HepG2 (cell line): ENCODE data around the gene FAM221B. TPM values are rescaled to one million over a fixed set of nuclear protein-coding genes. Genes with fewer than 3 reads are reported as not detected.

Experiments
- ATAC-seq: fragments of 200-7000 bp; cut with Tn5 transposase; 3 replicates; pipeline ENCODE4 v1.9.1; 2020; ENCODE audit warnings: mild to moderate bottlenecking, moderate library complexity
- BruUV-seq: library from RNA; stranded (reverse); fragments of 400-500 nt; replicated peaks from 2 replicates; lab custom pipeline; 2021; lab: Mats Ljungman, UMichigan
- CTCF ChIA-PET: fragments of 300-600 bp; formaldehyde crosslinking; extraction: SDS; loops from one replicate; lab custom pipeline; 2021; ENCODE audit warnings: low total read pairs, inconsistent platforms, low intra/inter-chr PET ratio; lab: Yijun Ruan, JAX
- POLR2A ChIA-PET: fragments of 350-600 bp; sonication (Branson Sonifier 250); formaldehyde crosslinking; loops from one replicate; lab custom pipeline; 2020; ENCODE audit warnings: antibody characterized with exemption, inconsistent platforms; lab: Yijun Ruan, JAX
- DNase-seq: peaks from one replicate; pipeline ENCODE4 v3.0.0-alpha.2; 2015; ENCODE audit warnings: low spot score
- FAIRE-seq: peaks from 3 replicates; lab custom pipeline; 2011; peaks lifted over from hg19 to GRCh38; lab: Jason Lieb, UNC
- H2AFZ ChIP-seq: one replicate; pipeline ENCODE4 v1.6.1; 2011; ENCODE audit warnings: low read length, inconsistent platforms
- H3K27ac ChIP-seq: fragments of 300-600 bp; 3 replicates; pipeline ENCODE4 v1.8.0; 2011; ENCODE audit warnings: mixed run types, mild to moderate bottlenecking, mixed read lengths, low read length, inconsistent platforms; ENCODE audit not compliant: insufficient read depth; ENCODE audit errors: extremely low read length
- H3K27me3 ChIP-seq, 2 experiments: fragments of 200-600 bp in 1 of 2; 2 replicates in 1 of 2; 3 replicates in 1 of 2; pipeline versions ENCODE4 v1.6.0 to v1.8.0; 2011; ENCODE audit warnings: low read length in 2 of 2, mild to moderate bottlenecking in 2 of 2, moderate library complexity in 2 of 2, inconsistent platforms in 1 of 2; ENCODE audit not compliant: insufficient read depth in 2 of 2, control insufficient read depth in 1 of 2
- H3K36me3 ChIP-seq, 2 experiments: fragments of 200-600 bp in 1 of 2; replicated peaks in 1 of 2; 2 replicates in 1 of 2; 3 replicates in 1 of 2; pipeline versions ENCODE4 v1.5.1 to v1.8.0; 2011; ENCODE audit warnings: low read length in 2 of 2, inconsistent platforms in 1 of 2; ENCODE audit not compliant: insufficient read depth in 2 of 2, control insufficient read depth in 1 of 2
- H3K4me1 ChIP-seq: 2 replicates; pipeline ENCODE4 v1.5.1; 2012; ENCODE audit warnings: low read length, inconsistent platforms; ENCODE audit not compliant: insufficient read depth
- H3K4me2 ChIP-seq: 2 replicates; pipeline ENCODE4 v1.6.0; 2011; ENCODE audit warnings: low read depth, low read length, inconsistent platforms
- H3K4me3 ChIP-seq, 3 experiments: fragments of 200-600 bp in 1 of 3; sonication (generic), shearing (Covaris generic) in 1 of 3; replicated peaks in 1 of 3; 2 replicates each; pipeline ENCODE4 v1.5.1; 2011 to 2016; ENCODE audit warnings: low read length in 3 of 3, inconsistent platforms in 2 of 3, low read depth in 2 of 3, mild to moderate bottlenecking in 2 of 3, control low read depth in 1 of 3, mixed read lengths in 1 of 3; ENCODE audit not compliant: insufficient read depth in 1 of 3
- H3K79me2 ChIP-seq: one replicate; pipeline ENCODE4 v1.6.1; 2011; ENCODE audit warnings: low read length, inconsistent platforms; ENCODE audit not compliant: insufficient read depth
- H3K9ac ChIP-seq: 2 replicates; pipeline ENCODE4 v1.6.0; 2011; ENCODE audit warnings: mild to moderate bottlenecking, low read depth, low read length, inconsistent platforms; ENCODE audit not compliant: insufficient read depth
- H3K9me3 ChIP-seq: 2 replicates; pipeline ENCODE4 v1.5.1; 2012; ENCODE audit warnings: mild to moderate bottlenecking, low read length
- H4K20me1 ChIP-seq: 2 replicates; pipeline ENCODE4 v1.6.0; 2011; ENCODE audit warnings: inconsistent platforms, mild to moderate bottlenecking, low read length, moderate library complexity; ENCODE audit not compliant: insufficient read depth
- HCFC1 ChIP-seq: fragments of 150-350 bp; IDR thresholded peaks from 2 replicates; pipeline ENCODE4 v1.6.1; 2014; ENCODE audit warnings: low read depth, low read length
- ZMYM3 ChIP-seq: sonication (generic); formaldehyde crosslinking; IDR thresholded peaks from 2 replicates; pipeline ENCODE4 v1.5.1; 2020; ENCODE audit warnings: mild to moderate bottlenecking, missing genetic modification reagents
- WGBS: methylation state at CpG from one replicate; pipeline ENCODE4 v1.1.6; 2017; ENCODE audit warnings: low lambda C conversion rate; 5-methylcytosine and 5-hydroxymethylcytosine counted together
- in situ Hi-C: cut with HindIII; loops from 2 replicates; pipeline ENCODE4 v1.10.0; 2017; ENCODE audit warnings: low pct_unique_long_range_greater_than_20kb; ENCODE audit not compliant: extremely low pct_ligation_motif_present
- intact Hi-C: fragments of 100-400 bp; cut with micrococcal nuclease; formaldehyde crosslinking; loops from one replicate; pipeline ENCODE4 v1.10.0; 2022; ENCODE audit not compliant: unreplicated experiment
- polyA plus RNA-seq, 8 experiments: library from polyadenylated mRNA; depleted of rRNA in 3 of 8; stranded (reverse) in 7 of 8; unstranded in 1 of 8; fragments of >200 nt; fragmentation: Illumina TruSeq in 4 of 8; extraction: Trizol in 4 of 8; gene quantifications; 2 replicates each; pipeline versions ENCODE4 v1.2.1 to v1.2.3, GENCODE V29; 2011 to 2016; ENCODE audit warnings: low read depth in 4 of 8, missing spikeins in 1 of 8, mixed read lengths in 1 of 8; ENCODE audit not compliant: insufficient read depth in 1 of 8
- total RNA-seq, 5 experiments: library from RNA; depleted of rRNA; stranded (reverse); fragments of >200 nt; fragmentation: Illumina TruSeq; extraction: Trizol; gene quantifications; 2 replicates each; pipeline ENCODE4 v1.2.3, GENCODE V29; 2016; ENCODE audit warnings: low read depth in 1 of 5
- TF ChIP-seq, protein P1 (sequence below): sonication (generic); formaldehyde crosslinking; IDR thresholded peaks from 2 replicates; pipeline ENCODE4 v1.4.0; 2020; ENCODE audit warnings: missing genetic modification reagents
- TF ChIP-seq, protein P2 (sequence below): fragments of 450-650 bp; IDR thresholded peaks from 2 replicates; pipeline ENCODE4 v1.6.1; 2016
- TF ChIP-seq, protein P3 (sequence below): sonication (generic); formaldehyde crosslinking; IDR thresholded peaks from 2 replicates; pipeline ENCODE4 v1.5.1; 2020; ENCODE audit warnings: mild to moderate bottlenecking, missing genetic modification reagents, moderate library complexity

The FAM221B gene
- total and polyA plus RNA-seq, 2 of the 13 experiments (the other 11 are each of a cell fraction or from before 2014, with no cell fraction given), result not detected

DNA sequence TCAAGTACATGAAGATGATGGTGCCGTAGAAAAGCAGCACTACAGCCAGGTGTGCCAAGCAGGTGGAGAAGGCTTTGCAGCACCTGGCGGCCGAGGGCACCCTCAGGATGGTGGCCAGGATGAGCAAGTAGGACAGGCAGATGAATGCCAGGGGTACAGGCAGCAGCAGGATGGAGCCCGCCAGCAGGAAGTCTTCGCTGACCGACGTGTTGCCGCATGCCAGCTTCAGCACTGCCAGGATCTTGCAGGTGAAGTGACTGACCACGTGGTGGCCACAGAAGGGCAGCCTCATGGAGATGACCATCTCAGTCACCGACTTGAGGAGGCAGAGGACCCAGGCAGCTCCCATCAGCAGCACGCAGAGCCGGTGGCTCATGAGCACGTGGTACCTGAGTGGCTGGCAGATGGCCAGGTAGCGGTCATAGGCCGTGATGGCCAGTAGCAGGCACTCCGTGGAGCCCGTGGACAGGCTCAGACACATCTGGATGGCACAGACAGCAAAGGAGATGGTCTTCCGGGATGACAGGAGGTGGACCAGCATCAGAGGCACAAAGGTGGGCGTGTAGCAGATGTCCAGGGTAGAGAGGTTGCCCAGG, 41.2 kb upstream of the FAM221B start:
- H3K27me3 ChIP-seq, result peaks cover 0 to 12% of the 10 kb centered on the region in 2 experiments; a peak in 1 of 5 replicates
- H4K20me1 ChIP-seq, result no peaks in the 10 kb centered on the region
- no peak overlapping the region for H3K9ac ChIP-seq
- H2AFZ ChIP-seq, result no peak overlapping the region
- WGBS, result 43% methylated on average over 5 of the region's 19 CpGs
- intact Hi-C loops, result no loop called here
- DNase-seq, result no peak
- no peaks in the 10 kb centered on the region for H3K36me3 ChIP-seq
- ChIA-PET CTCF (no interaction called here), POLR2A (no interaction called here)
- no peaks in the 10 kb centered on the region for H3K9me3 ChIP-seq
- peak; percentile 36; the same call in 1 of the 3 replicates for ATAC-seq
- no TSS peak for BruUV-seq
- H3K4me1 ChIP-seq, result 0 out of 2 replicates have a peak, but pooled peaks cover 5% of the 10 kb centered on the region
- FAIRE-seq, result no peak
- no peak overlapping the region for H3K27ac ChIP-seq
- H3K4me3 ChIP-seq, result no peak overlapping the region
- in situ Hi-C loops, result no loop called here
- TF ChIP-seq, protein P1, sequence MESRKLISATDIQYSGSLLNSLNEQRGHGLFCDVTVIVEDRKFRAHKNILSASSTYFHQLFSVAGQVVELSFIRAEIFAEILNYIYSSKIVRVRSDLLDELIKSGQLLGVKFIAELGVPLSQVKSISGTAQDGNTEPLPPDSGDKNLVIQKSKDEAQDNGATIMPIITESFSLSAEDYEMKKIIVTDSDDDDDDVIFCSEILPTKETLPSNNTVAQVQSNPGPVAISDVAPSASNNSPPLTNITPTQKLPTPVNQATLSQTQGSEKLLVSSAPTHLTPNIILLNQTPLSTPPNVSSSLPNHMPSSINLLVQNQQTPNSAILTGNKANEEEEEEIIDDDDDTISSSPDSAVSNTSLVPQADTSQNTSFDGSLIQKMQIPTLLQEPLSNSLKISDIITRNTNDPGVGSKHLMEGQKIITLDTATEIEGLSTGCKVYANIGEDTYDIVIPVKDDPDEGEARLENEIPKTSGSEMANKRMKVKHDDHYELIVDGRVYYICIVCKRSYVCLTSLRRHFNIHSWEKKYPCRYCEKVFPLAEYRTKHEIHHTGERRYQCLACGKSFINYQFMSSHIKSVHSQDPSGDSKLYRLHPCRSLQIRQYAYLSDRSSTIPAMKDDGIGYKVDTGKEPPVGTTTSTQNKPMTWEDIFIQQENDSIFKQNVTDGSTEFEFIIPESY (CRISPR knock-in tag), result peak; percentile 13; the same call in 1 of the 2 replicates
- TF ChIP-seq HCFC1 (no peak), ZMYM3 (CRISPR knock-in tag) (no peak)
- TF ChIP-seq, protein P2, sequence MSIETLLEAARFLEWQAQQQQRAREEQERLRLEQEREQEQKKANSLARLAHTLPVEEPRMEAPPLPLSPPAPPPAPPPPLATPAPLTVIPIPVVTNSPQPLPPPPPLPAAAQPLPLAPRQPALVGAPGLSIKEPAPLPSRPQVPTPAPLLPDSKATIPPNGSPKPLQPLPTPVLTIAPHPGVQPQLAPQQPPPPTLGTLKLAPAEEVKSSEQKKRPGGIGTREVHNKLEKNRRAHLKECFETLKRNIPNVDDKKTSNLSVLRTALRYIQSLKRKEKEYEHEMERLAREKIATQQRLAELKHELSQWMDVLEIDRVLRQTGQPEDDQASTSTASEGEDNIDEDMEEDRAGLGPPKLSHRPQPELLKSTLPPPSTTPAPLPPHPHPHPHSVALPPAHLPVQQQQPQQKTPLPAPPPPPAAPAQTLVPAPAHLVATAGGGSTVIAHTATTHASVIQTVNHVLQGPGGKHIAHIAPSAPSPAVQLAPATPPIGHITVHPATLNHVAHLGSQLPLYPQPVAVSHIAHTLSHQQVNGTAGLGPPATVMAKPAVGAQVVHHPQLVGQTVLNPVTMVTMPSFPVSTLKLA, result 0 out of 2 replicates have a peak, but pooled peaks have one; percentile 22
- TF ChIP-seq, protein P3, sequence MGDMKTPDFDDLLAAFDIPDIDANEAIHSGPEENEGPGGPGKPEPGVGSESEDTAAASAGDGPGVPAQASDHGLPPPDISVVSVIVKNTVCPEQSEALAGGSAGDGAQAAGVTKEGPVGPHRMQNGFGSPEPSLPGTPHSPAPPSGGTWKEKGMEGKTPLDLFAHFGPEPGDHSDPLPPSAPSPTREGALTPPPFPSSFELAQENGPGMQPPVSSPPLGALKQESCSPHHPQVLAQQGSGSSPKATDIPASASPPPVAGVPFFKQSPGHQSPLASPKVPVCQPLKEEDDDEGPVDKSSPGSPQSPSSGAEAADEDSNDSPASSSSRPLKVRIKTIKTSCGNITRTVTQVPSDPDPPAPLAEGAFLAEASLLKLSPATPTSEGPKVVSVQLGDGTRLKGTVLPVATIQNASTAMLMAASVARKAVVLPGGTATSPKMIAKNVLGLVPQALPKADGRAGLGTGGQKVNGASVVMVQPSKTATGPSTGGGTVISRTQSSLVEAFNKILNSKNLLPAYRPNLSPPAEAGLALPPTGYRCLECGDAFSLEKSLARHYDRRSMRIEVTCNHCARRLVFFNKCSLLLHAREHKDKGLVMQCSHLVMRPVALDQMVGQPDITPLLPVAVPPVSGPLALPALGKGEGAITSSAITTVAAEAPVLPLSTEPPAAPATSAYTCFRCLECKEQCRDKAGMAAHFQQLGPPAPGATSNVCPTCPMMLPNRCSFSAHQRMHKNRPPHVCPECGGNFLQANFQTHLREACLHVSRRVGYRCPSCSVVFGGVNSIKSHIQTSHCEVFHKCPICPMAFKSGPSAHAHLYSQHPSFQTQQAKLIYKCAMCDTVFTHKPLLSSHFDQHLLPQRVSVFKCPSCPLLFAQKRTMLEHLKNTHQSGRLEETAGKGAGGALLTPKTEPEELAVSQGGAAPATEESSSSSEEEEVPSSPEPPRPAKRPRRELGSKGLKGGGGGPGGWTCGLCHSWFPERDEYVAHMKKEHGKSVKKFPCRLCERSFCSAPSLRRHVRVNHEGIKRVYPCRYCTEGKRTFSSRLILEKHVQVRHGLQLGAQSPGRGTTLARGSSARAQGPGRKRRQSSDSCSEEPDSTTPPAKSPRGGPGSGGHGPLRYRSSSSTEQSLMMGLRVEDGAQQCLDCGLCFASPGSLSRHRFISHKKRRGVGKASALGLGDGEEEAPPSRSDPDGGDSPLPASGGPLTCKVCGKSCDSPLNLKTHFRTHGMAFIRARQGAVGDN, result peak; percentile 21; the same call in 1 of the 2 replicates
- H3K79me2 ChIP-seq, result no peaks in the 10 kb centered on the region
- no peak overlapping the region for H3K4me2 ChIP-seq
